HG03575 (cell line): Measurements from ENCODE around the gene ZSCAN16.

Source experiments
- ATAC-seq: cut with Tn5 transposase; IDR thresholded peaks from one replicate; pipeline ENCODE4 v1.9.1; 2021; ENCODE audit not compliant: unreplicated experiment, insufficient number of reproducible peaks, low FRiP score; ENCODE audit errors: extremely low read depth

Gene ZSCAN16

GRCh38 chr6:28161410-28162079 is 37.1 kb downstream of the ZSCAN16 start:
- ATAC-seq = no peak

GRCh38 chr6:28165563-28165962 is 41.2 kb downstream of the ZSCAN16 start:
- no peak for ATAC-seq

DNA sequence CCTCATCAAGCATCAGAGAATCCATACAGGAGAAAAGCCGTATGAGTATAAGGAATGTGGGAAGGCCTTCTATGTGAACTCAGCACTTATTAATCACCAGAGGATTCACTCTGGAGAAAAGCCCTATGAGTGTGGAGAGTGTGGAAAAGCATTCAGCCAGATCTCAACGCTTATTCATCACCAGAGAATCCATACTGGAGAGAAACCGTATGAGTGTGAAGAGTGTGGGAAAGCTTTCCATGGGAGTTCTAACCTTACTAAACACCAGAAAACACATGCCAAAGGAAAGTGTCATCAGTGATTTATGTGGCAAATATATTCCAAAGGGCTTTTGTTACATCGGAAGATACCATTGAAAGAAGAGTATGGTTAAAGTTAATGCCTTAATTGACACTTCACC is 42.7 kb downstream of the ZSCAN16 start:
- ATAC-seq = no peak

DNA sequence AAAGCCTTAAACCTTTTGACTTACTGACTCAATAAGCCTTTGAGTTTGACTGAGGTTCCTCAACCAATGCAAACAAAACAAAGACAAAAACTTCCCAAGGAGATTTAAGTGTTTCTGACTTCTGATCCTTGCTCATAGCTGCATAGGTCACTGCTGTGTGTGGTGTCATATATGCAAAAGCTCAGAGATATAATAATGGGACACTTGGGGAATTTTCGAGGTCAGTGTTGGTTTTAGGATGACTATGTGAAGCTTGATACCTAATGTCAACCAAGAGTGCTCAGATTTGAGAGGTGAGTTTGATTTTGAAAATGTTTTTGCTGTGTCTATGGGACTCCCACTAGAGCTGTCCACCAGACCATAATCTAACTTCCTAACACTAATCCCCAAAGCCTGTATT is 43.5 kb downstream of the ZSCAN16 start:
- no peak for ATAC-seq

DNA sequence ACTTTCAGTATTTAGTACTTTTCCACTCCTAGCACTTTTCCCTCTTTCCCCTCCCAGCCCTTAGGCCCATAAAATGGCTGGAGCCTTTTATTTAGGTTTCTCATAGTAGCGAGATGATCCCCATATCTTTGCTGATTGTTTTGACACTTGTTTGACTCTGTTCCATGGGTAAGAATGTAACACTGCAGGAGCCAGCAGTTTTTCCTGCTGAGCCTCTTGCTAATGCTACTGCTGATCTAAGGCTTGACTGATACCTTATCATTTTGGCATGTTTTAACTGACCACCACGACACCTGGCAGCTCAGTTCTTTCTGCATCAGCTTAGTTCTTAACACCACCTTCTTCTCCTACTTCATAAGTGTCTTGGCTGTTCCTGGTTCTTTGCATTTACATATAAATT is 46.9 kb downstream of the ZSCAN16 start:
- no peak for ATAC-seq

GRCh38 chr6:28172006-28172405 is 47.6 kb downstream of the ZSCAN16 start:
- no peak for ATAC-seq

- ATAC-seq = no peak
Observed at GRCh38 chr6:28176373-28176772, 52.0 kb downstream of the ZSCAN16 start.
